ENCODE results near the gene TRPM2.
A peak's percentile ranks its signal among the peaks of the same experiment; 100 is the strongest.
"Not testable (repeated sequence)": the region's sequence is repeated elsewhere in the genome, so short reads cannot be mapped to it uniquely, and the experiment has no call there.

Gene TRPM2

GRCh38 chr21:44400791-44401385, 47.5 kb downstream of the TRPM2 start:
- DNase-seq (ENCODE audit: insufficient read length, low spot score) (no peak), FAIRE-seq (no peak)
- TF ChIP-seq PAX5 (IDR thresholded peaks at IDR 0.05; ENCODE audit: insufficient read depth, low read length, severe bottlenecking): no peak
- TF ChIP-seq POLR2AphosphoS5 (IDR thresholded peaks at IDR 0.05; ENCODE audit: low read depth, low read length): no peak
- no peak for TF ChIP-seq SPI1 (IDR thresholded peaks at IDR 0.05; ENCODE audit: low read depth, low read length)
- no peak for TF ChIP-seq POU2F2 (IDR thresholded peaks at IDR 0.05; ENCODE audit: low read depth, low read length)
- no peak for TF ChIP-seq TAF1 (IDR thresholded peaks at IDR 0.05; ENCODE audit: low read depth, low read length)
- TF ChIP-seq POLR2A (IDR thresholded peaks at IDR 0.05; ENCODE audit: low read depth, low read length): no peak

- TF ChIP-seq POLR2A (IDR thresholded peaks at IDR 0.05; ENCODE audit: low read depth, low read length) (no peak), POU2F2 (IDR thresholded peaks at IDR 0.05; ENCODE audit: low read depth, low read length) (no peak), TAF1 (IDR thresholded peaks at IDR 0.05; ENCODE audit: low read depth, low read length) (no peak), SPI1 (IDR thresholded peaks at IDR 0.05; ENCODE audit: low read depth, low read length) (no peak), PAX5 (IDR thresholded peaks at IDR 0.05; ENCODE audit: insufficient read depth, low read length, severe bottlenecking) (no peak), POLR2AphosphoS5 (IDR thresholded peaks at IDR 0.05; ENCODE audit: low read depth, low read length) (no peak)
- FAIRE-seq (no peak), DNase-seq (ENCODE audit: insufficient read length, low spot score) (no peak)
Measured at GRCh38 chr21:44401386-44402160, 48.2 kb downstream of the TRPM2 start.

DNA sequence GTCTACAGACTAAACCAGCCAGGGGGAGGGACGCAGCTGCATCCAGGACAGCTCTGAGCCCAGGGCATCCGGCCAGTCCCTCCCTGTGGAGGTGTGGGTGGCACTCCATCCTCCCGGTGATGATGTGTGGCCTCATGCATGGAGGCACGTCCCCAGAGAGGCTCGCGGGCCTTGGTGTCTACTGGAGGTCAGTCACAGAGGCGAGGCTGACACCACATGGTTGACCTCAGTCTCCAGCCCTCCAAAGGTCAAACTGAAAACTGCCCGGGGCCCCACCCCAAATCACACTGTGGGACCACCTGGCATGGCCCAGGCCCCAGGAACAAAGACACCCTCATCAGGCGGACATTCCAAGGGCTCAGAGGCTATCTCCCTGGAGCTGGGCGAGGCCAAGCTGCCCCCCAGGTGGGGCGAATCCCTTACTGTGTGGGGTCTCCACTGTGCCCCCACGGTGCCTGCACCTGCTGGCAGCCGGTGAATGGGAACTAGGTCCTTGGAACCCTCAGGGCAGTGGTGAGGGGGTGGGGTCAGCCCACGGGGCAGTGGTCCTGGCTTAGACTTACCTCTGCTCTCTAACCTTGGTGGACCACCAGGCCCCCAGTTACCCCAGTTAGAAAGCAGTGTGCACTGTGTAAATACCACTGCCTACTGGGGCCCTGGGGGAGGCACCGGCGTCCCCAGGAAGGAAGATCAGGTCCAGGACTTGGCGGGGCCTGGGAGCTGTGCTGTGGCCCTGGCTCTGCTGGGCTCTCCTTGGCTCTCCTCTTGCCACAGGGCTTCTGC, 49.1 kb downstream of the TRPM2 start:
- DNase-seq (ENCODE audit: insufficient read length, low spot score): no peak
- TF ChIP-seq SPI1 (IDR thresholded peaks at IDR 0.05; ENCODE audit: low read depth, low read length): no peak
- TF ChIP-seq POLR2A (IDR thresholded peaks at IDR 0.05; ENCODE audit: low read depth, low read length): no peak
- no peak for TF ChIP-seq PAX5 (IDR thresholded peaks at IDR 0.05; ENCODE audit: insufficient read depth, low read length, severe bottlenecking)
- TF ChIP-seq TAF1 (IDR thresholded peaks at IDR 0.05; ENCODE audit: low read depth, low read length): no peak
- no peak for TF ChIP-seq POU2F2 (IDR thresholded peaks at IDR 0.05; ENCODE audit: low read depth, low read length)
- no peak for TF ChIP-seq POLR2AphosphoS5 (IDR thresholded peaks at IDR 0.05; ENCODE audit: low read depth, low read length)
- no peak for FAIRE-seq

GRCh38 chr21:44403106-44404020, 49.9 kb downstream of the TRPM2 start:
- peak; percentile 95 for FAIRE-seq
- DNase-seq (ENCODE audit: insufficient read length, low spot score): no peak
- TF ChIP-seq POLR2AphosphoS5 (IDR thresholded peaks at IDR 0.05; ENCODE audit: low read depth, low read length) (no peak), PAX5 (IDR thresholded peaks at IDR 0.05; ENCODE audit: insufficient read depth, low read length, severe bottlenecking) (no peak), TAF1 (IDR thresholded peaks at IDR 0.05; ENCODE audit: low read depth, low read length) (no peak), POU2F2 (IDR thresholded peaks at IDR 0.05; ENCODE audit: low read depth, low read length) (no peak), POLR2A (IDR thresholded peaks at IDR 0.05; ENCODE audit: low read depth, low read length) (no peak), SPI1 (IDR thresholded peaks at IDR 0.05; ENCODE audit: low read depth, low read length) (no peak)

DNA sequence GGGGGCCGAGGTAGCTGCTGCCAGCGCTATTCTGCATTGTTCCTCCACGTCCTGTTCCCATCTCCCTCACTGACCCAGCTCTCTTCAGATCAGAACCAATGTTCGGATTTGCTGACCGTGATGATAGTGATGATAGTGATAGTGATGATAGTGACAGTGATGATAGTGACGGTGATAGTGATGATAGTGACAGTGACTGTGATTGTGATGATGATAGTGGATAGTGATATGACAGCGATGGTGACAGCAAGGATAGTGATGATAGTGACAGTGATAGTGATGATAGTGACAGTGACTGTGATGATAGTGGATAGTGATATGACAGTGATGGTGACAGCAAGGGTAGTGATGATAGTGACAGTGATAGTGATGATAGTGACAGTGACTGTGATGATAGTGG, 51.1 kb downstream of the TRPM2 start:
- FAIRE-seq: peak; percentile 16
- DNase-seq (ENCODE audit: insufficient read length, low spot score): not testable (repeated sequence)

GRCh38 chr21:44405091-44405947, 51.9 kb downstream of the TRPM2 start:
- FAIRE-seq (no peak), DNase-seq (ENCODE audit: insufficient read length, low spot score) (no peak)
- TF ChIP-seq TAF1 (IDR thresholded peaks at IDR 0.05; ENCODE audit: low read depth, low read length): no peak
- no peak for TF ChIP-seq PAX5 (IDR thresholded peaks at IDR 0.05; ENCODE audit: insufficient read depth, low read length, severe bottlenecking)
- no peak for TF ChIP-seq POLR2A (IDR thresholded peaks at IDR 0.05; ENCODE audit: low read depth, low read length)
- no peak for TF ChIP-seq POU2F2 (IDR thresholded peaks at IDR 0.05; ENCODE audit: low read depth, low read length)
- no peak for TF ChIP-seq POLR2AphosphoS5 (IDR thresholded peaks at IDR 0.05; ENCODE audit: low read depth, low read length)
- TF ChIP-seq SPI1 (IDR thresholded peaks at IDR 0.05; ENCODE audit: low read depth, low read length): no peak

DNA sequence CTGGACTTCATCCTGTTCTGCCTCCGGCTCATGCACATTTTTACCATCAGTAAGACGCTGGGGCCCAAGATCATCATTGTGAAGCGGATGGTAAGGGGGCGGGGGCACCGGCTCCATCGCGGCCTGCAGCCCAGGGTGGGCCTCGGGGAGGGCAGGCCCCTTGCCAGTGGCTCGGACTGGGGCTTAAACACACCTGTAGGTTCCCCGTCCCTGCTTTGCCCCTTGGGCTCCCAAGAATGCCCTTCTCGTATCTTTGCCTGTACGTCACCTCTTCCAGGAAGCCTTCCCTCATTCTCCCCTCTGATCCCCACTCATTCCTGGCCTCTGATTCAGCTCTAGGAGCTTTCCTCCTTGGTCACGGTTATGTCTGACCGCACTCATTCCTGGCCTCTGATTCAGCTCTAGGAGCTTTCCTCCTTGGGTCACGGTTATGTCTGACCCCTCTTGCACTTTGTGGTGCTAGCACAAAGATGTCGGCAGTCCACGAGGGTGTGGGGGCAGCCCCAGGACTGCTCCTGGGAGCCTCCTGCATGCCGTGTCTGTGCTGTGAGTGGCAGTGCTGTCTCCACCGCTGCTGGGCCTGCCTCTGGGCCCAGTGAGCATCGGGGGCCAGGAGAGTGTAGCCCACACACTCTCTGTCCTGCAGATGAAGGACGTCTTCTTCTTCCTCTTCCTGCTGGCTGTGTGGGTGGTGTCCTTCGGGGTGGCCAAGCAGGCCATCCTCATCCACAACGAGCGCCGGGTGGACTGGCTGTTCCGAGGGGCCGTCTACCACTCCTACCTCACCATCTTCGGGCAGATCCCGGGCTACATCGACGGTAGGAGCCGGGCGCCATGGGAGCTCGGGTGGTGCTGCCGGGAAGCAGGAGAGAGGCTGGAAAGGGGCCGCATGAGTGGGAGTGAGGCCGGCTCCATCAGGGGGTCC, 52.8 kb downstream of the TRPM2 start:
- TF ChIP-seq POLR2A (IDR thresholded peaks at IDR 0.05; ENCODE audit: low read depth, low read length) (no peak), TAF1 (IDR thresholded peaks at IDR 0.05; ENCODE audit: low read depth, low read length) (no peak), POU2F2 (IDR thresholded peaks at IDR 0.05; ENCODE audit: low read depth, low read length) (no peak), PAX5 (IDR thresholded peaks at IDR 0.05; ENCODE audit: insufficient read depth, low read length, severe bottlenecking) (no peak), POLR2AphosphoS5 (IDR thresholded peaks at IDR 0.05; ENCODE audit: low read depth, low read length) (no peak), SPI1 (IDR thresholded peaks at IDR 0.05; ENCODE audit: low read depth, low read length) (no peak)
- FAIRE-seq (no peak), DNase-seq (ENCODE audit: insufficient read length, low spot score) (no peak)
